Hair follicle dermal papilla cell (primary cell): ENCODE measurements around the gene AP3S1. TPM values are rescaled to one million over a fixed set of nuclear protein-coding genes. Genes with fewer than 3 reads are reported as not detected.

Source experiments
- total RNA-seq: library from RNA; depleted of rRNA; stranded (reverse); fragments of >200 nt; gene quantifications from 2 replicates; pipeline ENCODE4 v1.2.3, GENCODE V29; 2012

The AP3S1 gene
- total RNA-seq: 95.6 and 102 TPM in 2 replicates

DNA sequence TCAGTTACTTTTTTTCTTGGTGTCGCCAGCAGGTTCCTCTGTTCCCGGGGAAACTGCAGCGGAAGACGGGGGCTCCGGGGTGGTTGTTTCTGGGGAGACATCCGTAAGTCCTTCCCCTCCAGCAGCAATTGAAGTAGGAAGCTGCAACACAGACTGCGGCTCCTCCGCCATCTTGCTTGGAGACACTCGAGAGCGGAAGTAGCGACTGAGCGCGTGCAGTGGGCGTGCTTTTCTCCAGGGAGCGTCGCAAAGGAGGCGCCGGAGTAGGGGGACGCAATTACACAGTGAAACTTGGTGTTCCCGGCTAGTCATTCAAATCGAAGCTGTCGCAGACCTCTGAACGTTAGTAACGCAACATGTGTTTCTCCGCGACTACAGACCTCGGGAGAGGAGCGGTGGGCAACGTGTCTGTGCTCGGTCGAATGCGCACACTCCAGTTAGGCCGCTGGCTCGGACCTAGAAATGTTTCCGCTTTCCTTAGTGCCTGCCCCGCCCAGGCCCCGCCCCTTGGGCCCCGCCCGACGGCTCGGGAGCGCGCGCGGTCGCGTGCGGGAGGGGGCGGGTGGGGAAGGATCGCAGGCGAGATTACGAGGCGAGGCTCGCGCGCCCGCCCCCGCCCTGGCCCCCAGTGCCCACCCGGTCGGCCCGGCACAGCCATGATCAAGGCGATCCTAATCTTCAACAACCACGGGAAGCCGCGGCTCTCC is at the start of gene AP3S1, which contains the start of gene ATG12:
Gene AP3S1, plus strand, starts transcription at position 554 of the 707 bp plus-strand sequence. Its CDS starts 103 bp downstream, at position 657.
Gene ATG12, minus strand, starts transcription at position 184 of the 707 bp plus-strand sequence. Its CDS starts 13 bp downstream, at position 171.

DNA sequence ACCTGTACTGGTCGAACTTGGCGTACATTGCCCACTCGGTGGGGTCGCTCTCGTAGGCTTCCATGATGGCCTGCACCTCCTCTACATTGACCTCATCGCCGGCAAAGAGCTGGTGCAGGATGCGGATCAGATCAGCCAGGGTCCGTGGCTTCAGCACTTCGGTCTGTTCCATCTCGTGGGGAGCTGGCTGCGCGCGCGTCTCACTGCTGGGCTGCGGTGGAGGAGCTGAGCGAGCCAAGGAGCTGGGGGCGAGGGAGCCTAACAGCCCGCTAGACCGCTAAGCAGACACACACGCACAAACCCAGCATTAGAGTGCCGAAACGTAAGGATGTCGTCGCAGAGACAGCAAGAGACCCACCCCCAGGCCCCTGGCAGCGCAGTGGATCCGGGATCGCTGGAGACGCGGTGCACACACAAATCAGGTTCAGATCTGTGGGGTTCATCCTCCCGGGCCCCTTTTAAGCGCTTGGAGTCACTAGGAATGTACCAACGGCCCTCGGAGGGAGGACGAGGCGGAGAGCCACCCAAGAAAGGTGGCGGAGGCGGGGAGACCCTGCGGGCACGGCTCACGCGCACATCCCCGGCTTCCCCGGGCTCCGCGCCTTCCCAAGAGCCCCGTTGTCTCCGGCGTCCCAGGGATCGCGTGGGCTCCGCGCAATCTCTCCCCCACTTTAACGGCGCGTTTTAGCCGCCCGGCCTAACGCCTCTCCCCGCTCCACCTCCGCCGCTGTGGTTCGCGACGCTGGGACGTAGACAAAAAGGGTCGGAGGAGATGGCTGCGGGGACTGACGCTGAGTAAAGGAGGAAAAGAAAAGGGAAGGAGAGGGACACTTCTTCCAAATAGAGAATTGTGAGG is 25.3 kb upstream of the AP3S1 start, which contains the start of gene CDO1:
Gene CDO1, minus strand, starts transcription at position 434 of the 856 bp plus-strand sequence. Its CDS starts 262 bp downstream, at position 172.

DNA sequence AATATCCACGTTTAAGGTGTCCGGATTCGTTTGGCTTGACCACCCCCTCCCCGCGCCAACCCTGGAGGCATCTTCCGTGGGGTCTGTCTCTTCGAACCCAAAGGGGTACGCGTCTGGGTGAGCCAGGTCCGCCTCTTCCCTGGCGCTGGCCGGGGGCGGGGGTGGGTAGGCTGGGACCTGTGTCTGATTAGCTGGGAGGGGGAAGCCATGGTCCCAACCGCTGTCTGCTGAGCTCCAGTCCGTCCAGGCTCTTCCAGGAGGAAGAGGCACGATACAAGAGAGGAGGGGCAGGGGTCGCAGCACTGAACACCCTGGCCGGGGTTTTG is 120.5 kb downstream of the AP3S1 start, which contains the start of gene LVRN:
Gene LVRN, plus strand, starts transcription at position 237 of the 326 bp plus-strand sequence. CDS start 143 bp downstream, outside the sequence.

Other genes with a start within 250 kb of the AP3S1 start
- 11.0 and 11.5 TPM in 2 replicates for gene TICAM2, start 239.5 kb upstream of the AP3S1 start, total RNA-seq
- 161 and 162 TPM in 2 replicates for gene TMED7, start 215.9 kb upstream of the AP3S1 start, total RNA-seq
- gene CDO1, start 25.3 kb upstream of the AP3S1 start, total RNA-seq: 3.6 and 4.7 TPM in 2 replicates
- gene ATG12, start 370 bp upstream of the AP3S1 start, total RNA-seq: 73.2 and 82.8 TPM in 2 replicates
- 1.5 and 2.4 TPM in 2 replicates for gene LVRN, start 120.5 kb downstream of the AP3S1 start, total RNA-seq
- 0.32 TPM in 1 of 2 replicates, not detected in the other for gene ARL14EPL, start 190.5 kb downstream of the AP3S1 start, total RNA-seq
- 24.3 and 24.7 TPM in 2 replicates for gene COMMD10, start 243.1 kb downstream of the AP3S1 start, total RNA-seq